Sigmoid colon (tissue), 7 donors: ENCODE data around the gene MRPS27. TPM values are rescaled to one million over a fixed set of nuclear protein-coding genes. Genes with fewer than 3 reads are reported as not detected.

Experiments
- DNase-seq: peaks from one replicate; pipeline ENCODE4 v3.0.0-alpha.2; 2019
- H3K27ac ChIP-seq, 4 donors: fragments of 200-600 bp; sonication (generic); one replicate each; pipeline ENCODE4 v1.5.1; 2016 to 2019; ENCODE audit warnings: mild to moderate bottlenecking in 1 of 4
- H3K27me3 ChIP-seq, 3 donors: fragments of 200-600 bp; sonication (generic); one replicate each; pipeline ENCODE4 v1.5.1; 2019; ENCODE audit warnings: mild to moderate bottlenecking in 1 of 3
- H3K36me3 ChIP-seq, 4 donors: fragments of 200-600 bp; sonication (generic); one replicate each; pipeline ENCODE4 v1.5.1; 2016 to 2019
- H3K4me1 ChIP-seq, 4 donors: fragments of 200-600 bp; sonication (generic); one replicate each; pipeline ENCODE4 v1.5.1; 2017 to 2019
- H3K4me3 ChIP-seq, 4 donors: fragments of 200-600 bp; sonication (generic); one replicate each; pipeline ENCODE4 v1.5.1; 2017 to 2019; ENCODE audit warnings: mild to moderate bottlenecking in 2 of 4, moderate library complexity in 1 of 4
- H3K9me3 ChIP-seq, 4 donors: fragments of 200-600 bp in 3 of 4; sonication (generic) in 3 of 4; one replicate each; pipeline versions ENCODE4 v1.5.1 to v1.6.1; 2013 to 2019
- EP300 ChIP-seq, 4 donors: sonication (generic); formaldehyde crosslinking; IDR thresholded peaks; one replicate each; pipeline ENCODE4 v1.6.1; 2017; ENCODE audit warnings: antibody characterized with exemption in 4 of 4
- POLR2A ChIP-seq, 2 donors: fragments of 450-650 bp; IDR thresholded peaks; one replicate each; pipeline ENCODE4 v1.6.1; 2016; ENCODE audit warnings: antibody characterized with exemption in 2 of 2, mild to moderate bottlenecking in 2 of 2, moderate library complexity in 2 of 2
- POLR2AphosphoS5 ChIP-seq, 4 donors: sonication (generic); formaldehyde crosslinking; IDR thresholded peaks; one replicate each; pipeline ENCODE4 v1.6.1; 2017; ENCODE audit warnings: antibody characterized with exemption in 4 of 4
- WGBS, 2 donors: extraction: QIAGEN DNeasy Blood & Tissue Kit; methylation state at CpG; one replicate each; pipeline ENCODE4 v1.1.7; 2013; 5-methylcytosine and 5-hydroxymethylcytosine counted together
- intact Hi-C: fragments of 100-400 bp; cut with DNase I; formaldehyde crosslinking; loops from one replicate; pipeline ENCODE4 v1.15.1; 2023
- polyA plus RNA-seq, 3 donors: library from polyadenylated mRNA; stranded (reverse); fragments of 200-250 nt; gene quantifications; one replicate each; pipeline ENCODE4 v1.2.3, GENCODE V29; 2013
- total RNA-seq, 4 donors: library from RNA; depleted of rRNA; stranded (reverse); fragments of >200 nt; gene quantifications; one replicate each; pipeline ENCODE4 v1.1.0, GENCODE V29; 2016
- TF ChIP-seq, protein P1 (sequence below), 4 experiments: fragments of 450-650 bp in 3 of 4; fragments of 200-600 bp in 1 of 4; IDR thresholded peaks; one replicate each; pipeline ENCODE4 v1.5.1; 2016 to 2019; ENCODE audit warnings: antibody characterized with exemption in 4 of 4, mild to moderate bottlenecking in 3 of 4, moderate library complexity in 2 of 4
- donor health status: healthy with polysubstance abuse.
- donor health status: Bipolar disorder and iron deficiency.
- donor health status: healthy.

MRPS27 gene
- total and polyA plus RNA-seq, 7 donors = 23.1 to 64.0 (median 44.8) TPM

DNA sequence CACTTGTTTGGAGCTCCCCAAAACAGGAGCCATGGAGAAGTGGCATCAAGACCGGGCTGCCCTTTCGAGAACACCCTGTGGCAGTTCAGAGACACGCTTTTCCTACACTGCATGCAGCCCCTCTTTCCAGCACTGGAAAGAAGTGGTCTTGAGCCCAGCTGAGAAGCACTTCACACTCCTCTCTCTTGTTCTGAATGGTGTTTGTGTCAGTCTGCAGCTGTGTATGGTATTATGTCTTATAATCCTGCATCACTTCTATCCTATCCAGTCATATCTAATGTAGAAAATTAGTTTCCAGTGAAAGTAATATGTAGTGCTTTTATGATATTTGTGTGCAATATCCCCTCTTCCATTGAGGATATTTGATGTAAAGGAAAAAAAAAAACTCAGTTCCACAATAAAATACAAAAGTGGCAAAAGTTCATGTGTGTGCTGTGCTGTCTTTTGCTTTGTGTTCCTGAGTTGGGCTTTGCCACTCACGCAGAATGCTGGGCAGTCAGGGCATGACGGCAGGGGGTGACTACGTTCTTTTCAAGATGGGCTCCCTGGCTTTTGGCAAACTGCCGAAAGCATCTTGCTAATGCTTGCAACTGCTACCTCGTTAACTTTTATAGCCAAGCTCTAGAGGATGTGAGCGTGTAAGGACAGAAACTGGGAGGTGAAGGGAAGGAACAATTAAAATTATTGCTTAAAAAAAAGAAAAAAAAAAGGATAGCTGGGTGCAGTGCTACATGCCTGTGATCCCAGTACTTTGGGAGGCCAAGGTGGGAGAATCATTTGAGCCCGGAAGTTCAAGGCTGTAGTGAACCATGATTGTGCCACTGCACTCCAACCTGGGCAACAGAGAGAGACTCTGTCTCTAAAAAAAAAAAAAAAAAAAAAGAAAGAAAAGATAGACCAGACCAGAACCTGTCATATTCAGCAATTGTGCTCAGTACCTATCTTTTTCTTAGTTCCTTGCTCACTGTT lies 110.6 kb downstream of the MRPS27 start:
- peak overlapping the region in 1 of 4 donors; percentile 64 for H3K27ac ChIP-seq
- 83 to 88% methylated on average over 10 of the region's 10 CpGs for WGBS, 2 donors
- peaks cover 0 to 25% (median 21%) of the 10 kb centered on the region in 4 donors for H3K4me1 ChIP-seq
- H3K9me3 ChIP-seq = no peaks in the 10 kb centered on the region
- H3K36me3 ChIP-seq = peaks cover 0 to 24% (median 6%) of the 10 kb centered on the region in 4 donors
- TF ChIP-seq EP300 (IDR thresholded peaks at IDR 0.05) (no peak), POLR2AphosphoS5 (IDR thresholded peaks at IDR 0.05) (peak in 1 of 4 donors; percentile 10), POLR2A (IDR thresholded peaks at IDR 0.05) (no peak)
- TF ChIP-seq, protein P1, sequence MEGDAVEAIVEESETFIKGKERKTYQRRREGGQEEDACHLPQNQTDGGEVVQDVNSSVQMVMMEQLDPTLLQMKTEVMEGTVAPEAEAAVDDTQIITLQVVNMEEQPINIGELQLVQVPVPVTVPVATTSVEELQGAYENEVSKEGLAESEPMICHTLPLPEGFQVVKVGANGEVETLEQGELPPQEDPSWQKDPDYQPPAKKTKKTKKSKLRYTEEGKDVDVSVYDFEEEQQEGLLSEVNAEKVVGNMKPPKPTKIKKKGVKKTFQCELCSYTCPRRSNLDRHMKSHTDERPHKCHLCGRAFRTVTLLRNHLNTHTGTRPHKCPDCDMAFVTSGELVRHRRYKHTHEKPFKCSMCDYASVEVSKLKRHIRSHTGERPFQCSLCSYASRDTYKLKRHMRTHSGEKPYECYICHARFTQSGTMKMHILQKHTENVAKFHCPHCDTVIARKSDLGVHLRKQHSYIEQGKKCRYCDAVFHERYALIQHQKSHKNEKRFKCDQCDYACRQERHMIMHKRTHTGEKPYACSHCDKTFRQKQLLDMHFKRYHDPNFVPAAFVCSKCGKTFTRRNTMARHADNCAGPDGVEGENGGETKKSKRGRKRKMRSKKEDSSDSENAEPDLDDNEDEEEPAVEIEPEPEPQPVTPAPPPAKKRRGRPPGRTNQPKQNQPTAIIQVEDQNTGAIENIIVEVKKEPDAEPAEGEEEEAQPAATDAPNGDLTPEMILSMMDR (IDR thresholded peaks at IDR 0.05) = no peak
- intact Hi-C loops = loop anchor here (5.0 kb wide), 1 partner anchor 98 kb away; no protein-coding TSS in a partner anchor
- peak; percentile 83 for DNase-seq
- no peaks in the 10 kb centered on the region for H3K27me3 ChIP-seq
- H3K4me3 ChIP-seq = no peak overlapping the region

DNA sequence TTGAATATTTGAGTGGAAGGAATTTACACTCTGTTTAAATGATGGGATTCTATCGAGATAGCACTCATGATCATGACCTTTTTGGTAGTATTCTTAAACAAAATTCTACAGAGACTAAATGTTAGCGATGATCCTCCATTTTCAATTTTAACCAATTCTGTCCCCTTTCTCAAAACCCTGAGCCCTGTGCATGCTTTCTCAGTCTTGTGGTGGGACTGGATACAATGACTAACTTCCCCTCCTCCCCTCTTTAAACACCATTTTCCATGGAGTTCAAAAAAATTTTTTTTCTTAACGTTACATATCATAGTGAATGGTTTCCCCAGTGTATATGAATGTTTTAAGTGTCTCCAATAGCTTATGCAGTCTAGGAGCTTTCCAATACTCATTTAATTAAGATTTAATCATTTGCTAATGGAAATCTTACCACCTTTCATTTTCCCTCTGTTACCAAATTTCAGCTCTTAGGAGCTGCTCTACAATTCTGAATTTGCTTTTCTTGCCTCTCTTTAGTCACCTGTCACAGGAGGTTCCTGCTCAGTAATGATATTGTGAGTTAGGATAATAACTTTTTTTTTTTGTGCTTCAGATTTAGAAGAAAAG lies 111.6 kb downstream of the MRPS27 start:
- Histone ChIP-seq H3K27ac (peak overlapping the region in 1 of 4 donors; percentile 23), H3K27me3 (no peaks in the 10 kb centered on the region), H3K4me1 (peaks cover 0 to 25% (median 21%) of the 10 kb centered on the region in 4 donors), H3K36me3 (peaks cover 3 to 34% (median 16%) of the 10 kb centered on the region in 4 donors), H3K4me3 (no peak overlapping the region), H3K9me3 (no peaks in the 10 kb centered on the region)
- WGBS, 2 donors = 88 to 97% methylated on average over 3 of the region's 3 CpGs
- intact Hi-C loops = loop anchor here (5.0 kb wide), 1 partner anchor 99 kb away; no protein-coding TSS in a partner anchor
- TF ChIP-seq, protein P1 (IDR thresholded peaks at IDR 0.05) = no peak
- no peak for TF ChIP-seq POLR2A (IDR thresholded peaks at IDR 0.05)
- no peak for TF ChIP-seq POLR2AphosphoS5 (IDR thresholded peaks at IDR 0.05)
- TF ChIP-seq EP300 (IDR thresholded peaks at IDR 0.05) = no peak
- DNase-seq = no peak

DNA sequence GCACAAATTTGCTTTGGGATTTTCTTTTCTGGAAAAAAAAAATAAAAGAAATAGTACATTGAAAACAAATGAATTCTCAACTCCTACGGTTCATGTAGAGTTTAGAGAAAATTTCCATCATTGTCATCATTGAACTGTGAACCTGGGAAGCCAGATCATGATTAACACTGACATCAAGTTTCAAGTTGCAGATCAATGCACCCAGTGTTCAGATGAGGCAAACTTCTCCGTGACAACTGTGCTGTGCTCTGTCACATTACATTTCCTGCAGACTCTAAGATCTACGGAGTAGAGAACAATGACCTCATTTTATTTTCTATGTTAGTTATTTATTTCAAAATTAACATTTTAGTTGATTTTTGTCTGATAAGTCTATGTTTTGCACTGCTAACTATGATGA lies 113.0 kb downstream of the MRPS27 start:
- Histone ChIP-seq H3K4me3 (no peak overlapping the region), H3K36me3 (peaks cover 5 to 42% (median 21%) of the 10 kb centered on the region in 4 donors), H3K9me3 (no peaks in the 10 kb centered on the region), H3K27ac (no peak overlapping the region), H3K4me1 (peaks cover 0 to 25% (median 21%) of the 10 kb centered on the region in 4 donors), H3K27me3 (no peaks in the 10 kb centered on the region)
- DNase-seq = no peak
- intact Hi-C loops = loop anchor here (5.0 kb wide), 1 partner anchor 100 kb away; no protein-coding TSS in a partner anchor
- no peak for TF ChIP-seq POLR2AphosphoS5 (IDR thresholded peaks at IDR 0.05)
- TF ChIP-seq POLR2A (IDR thresholded peaks at IDR 0.05) = no peak
- TF ChIP-seq, protein P1 (IDR thresholded peaks at IDR 0.05) = no peak
- 91 to 94% methylated on average over 3 of the region's 3 CpGs for WGBS, 2 donors

DNA sequence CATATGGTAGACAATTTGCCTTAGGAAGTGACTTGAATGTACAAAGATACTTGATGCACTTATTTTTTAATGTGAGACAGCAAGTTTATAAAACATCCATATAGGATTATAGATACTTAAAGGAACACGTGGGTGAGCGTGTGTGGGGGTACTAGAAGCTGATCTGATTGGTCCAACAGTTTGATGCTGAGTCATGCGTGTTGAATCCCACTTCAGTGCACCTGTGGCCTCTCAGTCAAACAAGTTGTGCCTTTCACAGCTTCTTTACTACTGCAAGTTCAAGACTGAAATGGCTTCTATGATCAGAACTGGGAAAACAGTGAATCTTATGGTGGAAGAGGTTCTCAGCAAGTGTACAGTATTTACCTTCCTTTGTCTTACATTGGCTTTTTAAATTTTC lies 113.9 kb downstream of the MRPS27 start:
- no peak overlapping the region for H3K27ac ChIP-seq
- no peak for DNase-seq
- H3K36me3 ChIP-seq = peaks cover 5 to 42% (median 21%) of the 10 kb centered on the region in 4 donors
- TF ChIP-seq, protein P1 (IDR thresholded peaks at IDR 0.05) = no peak
- TF ChIP-seq POLR2A (IDR thresholded peaks at IDR 0.05) (no peak), EP300 (IDR thresholded peaks at IDR 0.05) (no peak), POLR2AphosphoS5 (IDR thresholded peaks at IDR 0.05) (no peak)
- no peaks in the 10 kb centered on the region for H3K27me3 ChIP-seq
- intact Hi-C loops = loop anchor here (5.0 kb wide), 1 partner anchor 101 kb away; no protein-coding TSS in a partner anchor
- H3K4me3 ChIP-seq = no peak overlapping the region
- WGBS, 2 donors = 91% methylated on average over 3 of the region's 3 CpGs
- no peaks in the 10 kb centered on the region for H3K9me3 ChIP-seq
- peaks cover 0 to 21% (median 16%) of the 10 kb centered on the region in 4 donors for H3K4me1 ChIP-seq
